Measurements from ENCODE around the gene GCN1. TPM values are rescaled to one million over a fixed set of nuclear protein-coding genes. Genes with fewer than 3 reads are reported as not detected.

The GCN1 gene
- total RNA-seq, 2 experiments from 2014 or later = 217 to 343 TPM

GRCh38 chr12:120116441-120116791 is 78.1 kb downstream of the GCN1 start, which contains the start of gene RAB35:
Gene RAB35 (minus strand): TSS chr12:120116753. CDS start chr12:120116650, 103 bp downstream.
- BruUV-seq (replicated peaks) = no TSS peak

GRCh38 chr12:120115692-120116440 is 78.6 kb downstream of the GCN1 start:
- BruUV-seq (replicated peaks) = TSS peak; percentile 81
- Histone ChIP-seq H3K4me3 (ENCODE audit: low read depth, low read length, poor library complexity, severe bottlenecking) (peak overlapping the region; percentile 90), H3K36me3 (ENCODE audit: insufficient read depth, low read length) (peaks cover 49% of the 10 kb centered on the region), H3K79me2 (ENCODE audit: insufficient read depth, low read depth, low read length) (peaks cover 87% of the 10 kb centered on the region), H3K4me2 (ENCODE audit: low read length) (peak overlapping the region; percentile 100), H2AFZ (ENCODE audit: low read length) (no peak overlapping the region), H3K9me3 (ENCODE audit: low read length) (no peaks in the 10 kb centered on the region), H3K9me2 (ENCODE audit: insufficient read depth, low read length) (no peaks in the 10 kb centered on the region), H3K4me1 (ENCODE audit: insufficient read depth, low read length, poor library complexity, severe bottlenecking) (peaks cover 56% of the 10 kb centered on the region), H3K27ac (ENCODE audit: low read depth, low read length, poor library complexity, severe bottlenecking) (peak overlapping the region; percentile 27), H4K20me1 (ENCODE audit: insufficient read depth, low read length) (peaks cover 14% of the 10 kb centered on the region)
- TF ChIP-seq CTCF (conservative IDR thresholded peaks at IDR 0.05; ENCODE audit: low read length) = no peak
- no peak for TF ChIP-seq EZH2phosphoT487 (IDR thresholded peaks at IDR 0.05; ENCODE audit: borderline replicate concordance, low read depth, low read length)
- intact Hi-C loops (cut with micrococcal nuclease; ENCODE audit: unreplicated experiment) = loop anchor here (2.0 kb wide), 1 partner anchor 29 kb away; no protein-coding TSS in a partner anchor
- POLR2A ChIA-PET = interaction anchor here (0.6 to 8.4 kb wide), 6 partner anchors 17 to 1464 kb away, joined by 3 to 86 read pairs (median 5); partner anchors contain the start of gene RPLP0
- CTCF ChIA-PET (ENCODE audit: unreplicated experiment) = interaction anchor here (0.5 to 0.6 kb wide), 2 partner anchors 51 to 208 kb away, joined by 4 to 7 read pairs; no protein-coding TSS in a partner anchor
- peak; percentile 70 for DNase-seq (ENCODE audit: low spot score)

More at GRCh38 chr12:120116441-120116791, 78.1 kb downstream of the GCN1 start, which contains the start of gene RAB35:
- Histone ChIP-seq H3K79me2 (ENCODE audit: insufficient read depth, low read depth, low read length) (peaks cover 82% of the 10 kb centered on the region), H3K4me3 (ENCODE audit: low read depth, low read length, poor library complexity, severe bottlenecking) (peak within 1 kb of the TSS; percentile 90), H3K4me2 (ENCODE audit: low read length) (peak within 1 kb of the TSS; percentile 100), H3K9me3 (ENCODE audit: low read length) (no peaks in the 10 kb centered on the region), H4K20me1 (ENCODE audit: insufficient read depth, low read length) (peaks cover 14% of the 10 kb centered on the region), H3K36me3 (ENCODE audit: insufficient read depth, low read length) (peaks cover 49% of the 10 kb centered on the region), H2AFZ (ENCODE audit: low read length) (no peak within 1 kb of the TSS; the same call in 1 of the 2 replicates), H3K4me1 (ENCODE audit: insufficient read depth, low read length, poor library complexity, severe bottlenecking) (peaks cover 56% of the 10 kb centered on the region), H3K9me2 (ENCODE audit: insufficient read depth, low read length) (no peaks in the 10 kb centered on the region), H3K27ac (ENCODE audit: low read depth, low read length, poor library complexity, severe bottlenecking) (peak within 1 kb of the TSS; percentile 77)
- intact Hi-C loops (cut with micrococcal nuclease; ENCODE audit: unreplicated experiment) = loop anchor here (2.0 kb wide), 1 partner anchor 30 kb away; no protein-coding TSS in a partner anchor
- TF ChIP-seq EZH2phosphoT487 (IDR thresholded peaks at IDR 0.05; ENCODE audit: borderline replicate concordance, low read depth, low read length) (no peak), CTCF (conservative IDR thresholded peaks at IDR 0.05; ENCODE audit: low read length) (no peak)
- no peak for DNase-seq (ENCODE audit: low spot score)
- ChIA-PET CTCF (ENCODE audit: unreplicated experiment) (interaction anchor here (0.5 to 0.6 kb wide), 3 partner anchors 44 to 208 kb away, joined by 3 to 7 read pairs (median 4); no protein-coding TSS in a partner anchor), POLR2A (interaction anchor here (0.5 to 8.4 kb wide), 8 partner anchors 16 to 1464 kb away, joined by 3 to 86 read pairs (median 4); partner anchors contain the start of gene RPLP0)

Data from OCI-LY7 (cell line).